Activated CD8-positive, alpha-beta T cell treated with anti-CD3 and anti-CD28 coated beads for 36 hours (primary cell): ENCODE measurements around the gene APPL1. TPM values are rescaled to one million over a fixed set of nuclear protein-coding genes. Genes with fewer than 3 reads are reported as not detected.
A peak's percentile ranks its signal among the peaks of the same experiment; 100 is the strongest.
"Not testable (repeated sequence)": the region's sequence is repeated elsewhere in the genome, so short reads cannot be mapped to it uniquely, and the experiment has no call there.

Experiments used
- ATAC-seq: fragments of 200-7000 bp; cut with Tn5 transposase; one replicate; pipeline ENCODE4 v1.10.0; 2021; ENCODE audit warnings: mild to moderate bottlenecking, moderate library complexity
- CTCF ChIA-PET: fragments of 350-600 bp; sonication (Branson Sonifier 250); formaldehyde crosslinking; loops from one replicate; lab custom pipeline; 2021; ENCODE audit warnings: antibody characterized with exemption; lab: Charles Lee
- POLR2A ChIA-PET: fragments of 350-600 bp; sonication (Branson Sonifier 250); formaldehyde crosslinking; loops from one replicate; lab custom pipeline; 2021; ENCODE audit warnings: antibody characterized with exemption; lab: Charles Lee
- DNase-seq: peaks from one replicate; pipeline ENCODE4 v3.0.0-alpha.2; 2020
- H3K27ac Mint-ChIP-seq: one replicate; pipeline ENCODE4 v1.8.0; 2021; ENCODE audit warnings: mild to moderate bottlenecking, mixed read lengths
- H3K27me3 Mint-ChIP-seq: one replicate; pipeline ENCODE4 v1.8.0; 2021; ENCODE audit warnings: mixed read lengths
- H3K36me3 Mint-ChIP-seq: one replicate; pipeline ENCODE4 v1.8.0; 2021; ENCODE audit warnings: low read depth, mixed read lengths
- H3K4me1 Mint-ChIP-seq: one replicate; pipeline ENCODE4 v1.8.0; 2021; ENCODE audit warnings: low read depth, mixed read lengths
- H3K4me3 Mint-ChIP-seq: one replicate; pipeline ENCODE4 v1.8.0; 2021; ENCODE audit warnings: mild to moderate bottlenecking, moderate library complexity, mixed read lengths
- H3K9me3 Mint-ChIP-seq: one replicate; pipeline ENCODE4 v1.8.0; 2021; ENCODE audit warnings: mixed read lengths
- CTCF ChIP-seq: fragments of 200-600 bp; IDR thresholded peaks from one replicate; pipeline ENCODE4 v1.8.0; 2022; ENCODE audit warnings: antibody characterized with exemption, mild to moderate bottlenecking
- intact Hi-C: fragments of 100-400 bp; cut with micrococcal nuclease; formaldehyde crosslinking; loops from one replicate; pipeline ENCODE4 v1.10.0; 2022
- total RNA-seq, 2 experiments: library from RNA; stranded (reverse); gene quantifications; one replicate each; pipeline ENCODE4 v1.2.3, GENCODE V29; 2021

The APPL1 gene
- total RNA-seq, 2 experiments from 2014 or later, result 35.1 to 42.3 TPM

DNA sequence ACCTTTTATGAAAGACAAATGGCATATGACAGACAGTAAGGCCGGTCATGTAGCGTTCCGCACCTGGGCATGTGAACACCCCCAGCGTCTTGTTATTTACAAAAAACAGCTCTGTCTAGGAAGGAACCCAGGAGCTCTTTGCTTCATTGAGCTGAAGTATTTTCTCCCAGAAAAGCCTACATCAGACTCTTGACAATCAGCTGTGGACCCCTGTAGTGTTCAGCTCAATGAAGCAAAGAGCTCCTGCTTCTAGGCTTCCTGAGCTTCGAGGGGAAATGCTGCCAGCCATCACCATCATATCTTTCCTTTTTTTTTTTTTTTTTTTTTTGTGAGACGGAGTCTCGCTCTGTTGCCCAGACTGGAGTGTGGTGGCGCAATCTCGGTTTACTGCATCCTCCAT is 60.9 kb downstream of the APPL1 start:
- no peak for TF ChIP-seq CTCF
- no peak for DNase-seq
- no peak for ATAC-seq
- intact Hi-C loops, result no loop called here
- Mint-ChIP-seq H3K27ac (no peak overlapping the region), H3K4me3 (no peak overlapping the region), H3K36me3 (no peaks in the 10 kb centered on the region), H3K9me3 (peaks cover 5% of the 10 kb centered on the region), H3K27me3 (peaks cover 7% of the 10 kb centered on the region), H3K4me1 (no peaks in the 10 kb centered on the region)
- POLR2A ChIA-PET, result no interaction called here
- CTCF ChIA-PET, result interaction anchor here (0.8 kb wide), 1 partner anchor 119 kb away, joined by 4 read pairs; no protein-coding TSS in a partner anchor

DNA sequence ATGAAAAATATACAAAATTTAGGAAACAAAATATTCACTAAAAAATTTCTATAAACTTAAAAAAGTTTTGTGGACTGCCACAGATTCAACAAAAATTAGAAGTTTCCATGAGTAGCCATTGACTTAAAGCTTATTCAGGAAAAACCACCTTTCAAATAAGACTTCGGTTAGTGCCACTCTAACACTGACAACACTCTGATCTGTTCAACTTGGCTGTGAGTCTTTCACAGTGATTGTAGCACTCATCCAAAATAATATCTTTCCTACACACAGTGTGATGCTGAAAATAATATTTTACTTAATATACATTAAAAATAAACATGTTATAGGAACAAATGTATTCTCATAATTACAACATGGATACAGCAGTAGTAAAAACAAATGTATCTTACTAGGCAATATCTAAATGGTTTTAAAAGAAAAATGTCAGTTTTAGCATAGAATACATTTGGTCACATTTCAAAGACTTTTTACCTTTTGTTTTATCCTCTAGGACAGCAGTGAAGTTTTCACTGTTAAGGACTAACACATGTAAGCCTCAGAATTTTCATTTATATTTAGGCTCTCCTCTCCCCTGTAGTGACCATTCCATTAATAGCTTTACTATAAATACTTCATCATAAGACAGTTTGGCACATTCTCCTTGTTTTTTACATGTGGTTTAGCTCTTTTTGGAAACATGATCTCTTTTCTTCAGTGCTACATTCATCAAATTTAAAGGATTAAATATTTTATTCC is 64.8 kb downstream of the APPL1 start, which contains the start of gene ASB14:
Gene ASB14, minus strand, starts transcription at position 527 of the 738 bp plus-strand sequence. CDS start 652 bp downstream, outside the sequence.
- ChIA-PET CTCF (no interaction called here), POLR2A (interaction anchor here (0.6 kb wide), 1 partner anchor 237 kb away, joined by 3 read pairs; no protein-coding TSS in a partner anchor)
- H3K4me1 Mint-ChIP-seq, result no peaks in the 10 kb centered on the region
- ATAC-seq (no peak), DNase-seq (no peak)
- no peak within 1 kb of the TSS for H3K27ac Mint-ChIP-seq
- peaks cover 2% of the 10 kb centered on the region for H3K9me3 Mint-ChIP-seq
- H3K36me3 Mint-ChIP-seq, result no peaks in the 10 kb centered on the region
- peaks cover 13% of the 10 kb centered on the region for H3K27me3 Mint-ChIP-seq
- H3K4me3 Mint-ChIP-seq, result no peak within 1 kb of the TSS
- intact Hi-C loops, result no loop called here
- TF ChIP-seq CTCF, result no peak

- ChIA-PET CTCF (no interaction called here), POLR2A (interaction anchor here (0.6 kb wide), 1 partner anchor 237 kb away, joined by 3 read pairs; no protein-coding TSS in a partner anchor)
- no peak overlapping the region for H3K27ac Mint-ChIP-seq
- H3K27me3 Mint-ChIP-seq, result peaks cover 16% of the 10 kb centered on the region
- no peak for TF ChIP-seq CTCF
- H3K9me3 Mint-ChIP-seq, result no peaks in the 10 kb centered on the region
- no peak overlapping the region for H3K4me3 Mint-ChIP-seq
- DNase-seq, result no peak
- intact Hi-C loops, result no loop called here
- no peaks in the 10 kb centered on the region for H3K4me1 Mint-ChIP-seq
- H3K36me3 Mint-ChIP-seq, result no peaks in the 10 kb centered on the region
- no peak for ATAC-seq
Measured at GRCh38 chr3:57292897-57293526, 65.5 kb downstream of the APPL1 start.

- Mint-ChIP-seq H3K36me3 (no peaks in the 10 kb centered on the region), H3K27ac (no peak overlapping the region), H3K4me3 (no peak overlapping the region), H3K4me1 (no peaks in the 10 kb centered on the region), H3K27me3 (peaks cover 14% of the 10 kb centered on the region), H3K9me3 (no peaks in the 10 kb centered on the region)
- ATAC-seq (peak; percentile 67), DNase-seq (peak; percentile 21)
- ChIA-PET POLR2A (no interaction called here), CTCF (no interaction called here)
- TF ChIP-seq CTCF, result no peak
- intact Hi-C loops, result no loop called here
Measured at GRCh38 chr3:57298041-57298440, 70.5 kb downstream of the APPL1 start.

DNA sequence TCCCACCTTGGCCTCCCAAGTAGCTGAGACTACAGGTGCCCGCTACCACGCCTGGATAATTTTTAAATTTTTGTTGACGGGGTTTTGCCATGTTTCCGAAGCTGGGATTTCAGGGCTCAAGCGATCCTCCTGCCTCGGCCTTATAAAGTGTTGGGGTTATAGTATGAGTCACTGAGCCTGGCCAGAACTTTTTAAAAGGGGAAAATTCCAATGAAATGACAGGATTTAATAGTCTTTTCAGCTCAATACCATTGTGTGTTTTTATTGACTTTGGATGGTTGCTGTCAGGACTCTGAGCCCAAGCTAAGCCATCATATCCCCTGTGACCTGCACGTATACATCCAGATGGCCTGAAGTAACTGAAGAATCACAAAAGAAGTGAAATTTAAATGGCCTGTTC is 76.0 kb downstream of the APPL1 start:
- intact Hi-C loops, result not testable (repeated sequence)

More for the DNA sequence above, 76.0 kb downstream of the APPL1 start:
- H3K4me3 Mint-ChIP-seq, H3K27ac Mint-ChIP-seq, CTCF ChIA-PET, H3K4me1 Mint-ChIP-seq, ATAC-seq, DNase-seq, H3K36me3 Mint-ChIP-seq, POLR2A ChIA-PET, H3K27me3 Mint-ChIP-seq, H3K9me3 Mint-ChIP-seq: not testable (repeated sequence)
